ENCODE measurements around the gene TMPRSS2.

- TF ChIP-seq POLR2A (IDR thresholded peaks at IDR 0.05) (no peak), CTCF (IDR thresholded peaks at IDR 0.05) (no peak), EP300 (IDR thresholded peaks at IDR 0.05) (no peak)
Observed at GRCh38 chr21:41466024-41466820, 41.7 kb downstream of the TMPRSS2 start.
